ENCODE data around the gene TEAD3. TPM values are rescaled to one million over a fixed set of nuclear protein-coding genes. Genes with fewer than 3 reads are reported as not detected.
A peak's percentile ranks its signal among the peaks of the same experiment; 100 is the strongest.

TEAD3 gene
- total RNA-seq, 1 experiment from 2014 or later, result 27.0 TPM

GRCh38 chr6:35477028-35477427, 19.9 kb downstream of the TEAD3 start:
- no peaks in the 10 kb centered on the region for H3K27me3 ChIP-seq (ENCODE audit: insufficient read depth, low read length)
- H3K4ac ChIP-seq (ENCODE audit: low read depth, low read length), result no peak overlapping the region
- no peak overlapping the region for H4K5ac ChIP-seq (ENCODE audit: insufficient read length, low read depth, low read length)
- no peak overlapping the region for H3K56ac ChIP-seq (ENCODE audit: insufficient read length, low read depth, low read length)
- no peak overlapping the region for H4K91ac ChIP-seq (ENCODE audit: insufficient read length, low read depth, low read length)
- no peak overlapping the region for H2BK12ac ChIP-seq (ENCODE audit: insufficient read length, low read depth, low read length)
- Mint-ChIP-seq H3K27ac (peak overlapping the region in 1 of 3 experiments; percentile 35; a peak in 3 of 7 replicates), H3K36me3 (ENCODE audit: insufficient read depth in 1 of 3, low read depth in 3 of 3) (peaks cover 15 to 63% (median 52%) of the 10 kb centered on the region in 3 experiments), H3K4me3 (no peak overlapping the region; a peak in 1 of 5 replicates), H3K9me3 (no peaks in the 10 kb centered on the region), H3K4me1 (peaks cover 3 to 17% of the 10 kb centered on the region in 2 experiments), H3K27me3 (ENCODE audit: low read depth) (peaks cover 1% of the 10 kb centered on the region; the same call in 1 of the 2 replicates)
- no peak overlapping the region for H3K23ac ChIP-seq (ENCODE audit: insufficient read length, low read depth, low read length)
- no peak overlapping the region for H3T11ph ChIP-seq (ENCODE audit: low read length)
- no CpG with 5 or more reads among the region's 8 CpGs for WGBS (ENCODE audit: extremely low coverage, insufficient read length, low lambda C conversion rate)
- H3K79me1 ChIP-seq (ENCODE audit: insufficient read depth, low read depth, low read length, poor library complexity, severe bottlenecking), result no peaks in the 10 kb centered on the region
- H3K9me3 ChIP-seq (ENCODE audit: control insufficient read depth, low read depth, low read length), result no peaks in the 10 kb centered on the region
- H3K9ac ChIP-seq (ENCODE audit: extremely low read depth, insufficient read length, low read length), result no peak overlapping the region
- TF ChIP-seq CTCF (conservative IDR thresholded peaks at IDR 0.05), result no peak
- H2BK120ac ChIP-seq (ENCODE audit: low read depth, low read length, poor library complexity, severe bottlenecking), result no peak overlapping the region
- no peak overlapping the region for H3K18ac ChIP-seq (ENCODE audit: insufficient read length, low read depth, low read length)
- no peaks in the 10 kb centered on the region for H3K4me1 ChIP-seq (ENCODE audit: insufficient read depth, low read length)
- H3K27ac ChIP-seq (ENCODE audit: insufficient read length, low read depth, low read length), result no peak overlapping the region
- H2AK5ac ChIP-seq (ENCODE audit: insufficient read length, low read length), result no peak overlapping the region
- H4K20me1 ChIP-seq (ENCODE audit: control insufficient read depth, insufficient read depth, insufficient read length), result no peaks in the 10 kb centered on the region
- H3K79me2 ChIP-seq (ENCODE audit: insufficient read depth, low read length), result no peaks in the 10 kb centered on the region
- H2BK5ac ChIP-seq (ENCODE audit: insufficient read length, low read length), result no peak overlapping the region
- H4K8ac ChIP-seq (replicated peaks; ENCODE audit: insufficient read length, low read depth, low read length), result no peak overlapping the region
- DNase-seq, result no peak
- H2BK15ac ChIP-seq (ENCODE audit: low read depth, low read length), result no peak overlapping the region
- no peak overlapping the region for H2BK20ac ChIP-seq (ENCODE audit: low read depth, low read length, poor library complexity, severe bottlenecking)
- H3K23me2 ChIP-seq (ENCODE audit: insufficient read length, low read depth, low read length, poor library complexity, severe bottlenecking), result no peaks in the 10 kb centered on the region
- H2AFZ ChIP-seq (ENCODE audit: low read length), result no peak overlapping the region
- H3K4me2 ChIP-seq (ENCODE audit: insufficient read depth, insufficient read length, low read length), result no peak overlapping the region
- no peak overlapping the region for H3K14ac ChIP-seq (ENCODE audit: insufficient read depth, low read length)
